ENCODE data around the gene EXOC2.

EXOC2 gene

GRCh38 chr6:715709-716491, 23.0 kb upstream of the EXOC2 start:
- Histone ChIP-seq H3K79me2 (ENCODE audit: control insufficient read depth, low read length) (no peaks in the 10 kb centered on the region), H3F3A (ENCODE audit: control insufficient read depth, insufficient read depth) (no peaks in the 10 kb centered on the region), H3K9me3 (ENCODE audit: control insufficient read depth, insufficient read depth, low read length) (no peaks in the 10 kb centered on the region), H3K27me3 (ENCODE audit: control insufficient read depth, low read length) (peaks cover 3% of the 10 kb centered on the region; the same call in 1 of the 2 replicates), H3K4me2 (ENCODE audit: low read length) (no peak overlapping the region), H3K4me1 (ENCODE audit: control insufficient read depth, low read length) (peaks cover 11% of the 10 kb centered on the region), H3K36me3 (ENCODE audit: control insufficient read depth, low read length) (no peaks in the 10 kb centered on the region), H3K4me3 (ENCODE audit: low read length) (no peak overlapping the region), H4K20me1 (ENCODE audit: control insufficient read depth, insufficient read depth, low read depth, low read length) (no peaks in the 10 kb centered on the region), H3K9me2 (replicated peaks; ENCODE audit: control insufficient read depth, low read length) (no peaks in the 10 kb centered on the region), H3K27ac (ENCODE audit: low read depth, low read length) (no peak overlapping the region)
- no peak for TF ChIP-seq CTCF (IDR thresholded peaks at IDR 0.05; ENCODE audit: low read depth, low read length, poor library complexity, severe bottlenecking)
- TF ChIP-seq EZH2phosphoT487 (IDR thresholded peaks at IDR 0.05; ENCODE audit: borderline replicate concordance, low read length), result no peak

DNA sequence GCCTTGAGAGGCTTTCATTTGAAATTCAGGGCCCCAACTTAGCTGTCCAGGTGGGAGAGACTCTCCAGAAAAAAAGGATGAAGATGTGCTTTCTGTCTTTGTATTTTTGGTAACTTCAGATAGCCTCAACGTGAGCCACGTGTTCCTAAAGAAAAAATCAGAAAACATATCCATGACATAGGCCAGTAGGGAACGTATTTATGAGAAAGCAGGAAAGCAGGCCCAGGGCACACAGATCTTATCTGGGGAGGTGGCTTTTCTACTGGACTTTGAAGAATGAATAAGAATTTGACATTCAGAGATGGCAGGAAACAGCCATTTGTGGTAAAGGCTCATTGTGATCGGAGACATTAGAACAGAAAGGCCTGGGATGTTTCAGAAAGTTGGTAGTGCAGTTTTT, 21.2 kb upstream of the EXOC2 start:
- H3K27me3 ChIP-seq (ENCODE audit: control insufficient read depth, low read length), result peaks cover 8% of the 10 kb centered on the region; the same call in 1 of the 2 replicates
- H3K79me2 ChIP-seq (ENCODE audit: control insufficient read depth, low read length), result no peaks in the 10 kb centered on the region
- TF ChIP-seq EZH2phosphoT487 (IDR thresholded peaks at IDR 0.05; ENCODE audit: borderline replicate concordance, low read length) (no peak), CTCF (IDR thresholded peaks at IDR 0.05; ENCODE audit: low read depth, low read length, poor library complexity, severe bottlenecking) (no peak)
- H3K4me1 ChIP-seq (ENCODE audit: control insufficient read depth, low read length), result peaks cover 20% of the 10 kb centered on the region
- H3K36me3 ChIP-seq (ENCODE audit: control insufficient read depth, low read length), result no peaks in the 10 kb centered on the region
- no peaks in the 10 kb centered on the region for H3K9me2 ChIP-seq (replicated peaks; ENCODE audit: control insufficient read depth, low read length)
- H3F3A ChIP-seq (ENCODE audit: control insufficient read depth, insufficient read depth), result no peaks in the 10 kb centered on the region
- no peaks in the 10 kb centered on the region for H3K9me3 ChIP-seq (ENCODE audit: control insufficient read depth, insufficient read depth, low read length)
- no peaks in the 10 kb centered on the region for H4K20me1 ChIP-seq (ENCODE audit: control insufficient read depth, insufficient read depth, low read depth, low read length)
- H3K4me2 ChIP-seq (ENCODE audit: low read length), result no peak overlapping the region
- H3K27ac ChIP-seq (ENCODE audit: low read depth, low read length), result no peak overlapping the region
- no peak overlapping the region for H3K4me3 ChIP-seq (ENCODE audit: low read length)

DNA sequence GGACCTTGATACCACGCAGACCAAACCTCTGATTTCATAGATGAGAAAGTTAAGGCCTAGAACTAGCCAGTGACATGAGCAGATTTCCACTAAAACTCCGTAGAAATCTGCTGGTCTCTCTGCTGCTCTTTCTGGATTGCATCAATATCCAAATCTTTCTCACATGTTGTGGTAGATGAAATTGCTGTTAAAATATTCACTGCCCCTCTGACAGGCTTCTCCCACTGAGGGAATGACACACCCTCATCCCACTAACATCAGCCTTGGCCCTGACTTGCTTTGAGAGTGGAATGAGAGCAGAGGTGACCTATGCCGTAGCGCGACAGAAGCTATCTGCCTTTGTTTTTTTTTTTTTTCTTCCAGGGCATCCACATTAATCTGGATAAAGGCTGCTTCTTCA, 20.4 kb upstream of the EXOC2 start:
- Histone ChIP-seq H3K27ac (ENCODE audit: low read depth, low read length) (no peak overlapping the region), H3K79me2 (ENCODE audit: control insufficient read depth, low read length) (no peaks in the 10 kb centered on the region), H3F3A (ENCODE audit: control insufficient read depth, insufficient read depth) (no peaks in the 10 kb centered on the region), H3K36me3 (ENCODE audit: control insufficient read depth, low read length) (no peaks in the 10 kb centered on the region), H4K20me1 (ENCODE audit: control insufficient read depth, insufficient read depth, low read depth, low read length) (no peaks in the 10 kb centered on the region), H3K9me3 (ENCODE audit: control insufficient read depth, insufficient read depth, low read length) (no peaks in the 10 kb centered on the region), H3K9me2 (replicated peaks; ENCODE audit: control insufficient read depth, low read length) (no peaks in the 10 kb centered on the region), H3K4me3 (ENCODE audit: low read length) (no peak overlapping the region), H3K27me3 (ENCODE audit: control insufficient read depth, low read length) (peaks cover 8% of the 10 kb centered on the region; the same call in 1 of the 2 replicates), H3K4me2 (ENCODE audit: low read length) (no peak overlapping the region), H3K4me1 (ENCODE audit: control insufficient read depth, low read length) (peaks cover 27% of the 10 kb centered on the region)
- TF ChIP-seq CTCF (IDR thresholded peaks at IDR 0.05; ENCODE audit: low read depth, low read length, poor library complexity, severe bottlenecking) (no peak), EZH2phosphoT487 (IDR thresholded peaks at IDR 0.05; ENCODE audit: borderline replicate concordance, low read length) (no peak)

Data from DOHH2 (cell line).